Activated naive CD4-positive, alpha-beta T cell treated with anti-CD3 and anti-CD28 coated beads for 36 hours (primary cell): ENCODE data around the gene STEAP3. TPM values are rescaled to one million over a fixed set of nuclear protein-coding genes. Genes with fewer than 3 reads are reported as not detected.

Source experiments
- CTCF ChIA-PET: fragments of 350-600 bp; sonication (Branson Sonifier 250); formaldehyde crosslinking; loops from one replicate; lab custom pipeline; 2021; ENCODE audit warnings: antibody characterized with exemption; lab: Charles Lee
- DNase-seq: peaks from one replicate; pipeline ENCODE4 v3.0.0-alpha.2; 2020
- H3K27ac Mint-ChIP-seq: one replicate; pipeline ENCODE4 v1.8.0; 2021; ENCODE audit warnings: mild to moderate bottlenecking, mixed read lengths
- H3K27me3 Mint-ChIP-seq: one replicate; pipeline ENCODE4 v1.8.0; 2021; ENCODE audit warnings: low read depth, mixed read lengths
- H3K36me3 Mint-ChIP-seq: one replicate; pipeline ENCODE4 v1.8.0; 2021; ENCODE audit warnings: low read depth, mixed read lengths
- H3K4me1 Mint-ChIP-seq: one replicate; pipeline ENCODE4 v1.8.0; 2021; ENCODE audit warnings: low read depth, mixed read lengths
- H3K4me3 Mint-ChIP-seq: one replicate; pipeline ENCODE4 v1.8.0; 2021; ENCODE audit warnings: mild to moderate bottlenecking, moderate library complexity, mixed read lengths
- H3K9me3 Mint-ChIP-seq: one replicate; pipeline ENCODE4 v1.8.0; 2021; ENCODE audit warnings: mixed read lengths
- intact Hi-C: fragments of 100-400 bp; cut with micrococcal nuclease; formaldehyde crosslinking; loops from one replicate; pipeline ENCODE4 v1.15.1; 2023
- total RNA-seq, 2 experiments: library from RNA; stranded (reverse); gene quantifications; one replicate each; pipeline ENCODE4 v1.2.3, GENCODE V29; 2021

STEAP3 gene
- total RNA-seq, 2 experiments from 2014 or later: 0.07 TPM

DNA sequence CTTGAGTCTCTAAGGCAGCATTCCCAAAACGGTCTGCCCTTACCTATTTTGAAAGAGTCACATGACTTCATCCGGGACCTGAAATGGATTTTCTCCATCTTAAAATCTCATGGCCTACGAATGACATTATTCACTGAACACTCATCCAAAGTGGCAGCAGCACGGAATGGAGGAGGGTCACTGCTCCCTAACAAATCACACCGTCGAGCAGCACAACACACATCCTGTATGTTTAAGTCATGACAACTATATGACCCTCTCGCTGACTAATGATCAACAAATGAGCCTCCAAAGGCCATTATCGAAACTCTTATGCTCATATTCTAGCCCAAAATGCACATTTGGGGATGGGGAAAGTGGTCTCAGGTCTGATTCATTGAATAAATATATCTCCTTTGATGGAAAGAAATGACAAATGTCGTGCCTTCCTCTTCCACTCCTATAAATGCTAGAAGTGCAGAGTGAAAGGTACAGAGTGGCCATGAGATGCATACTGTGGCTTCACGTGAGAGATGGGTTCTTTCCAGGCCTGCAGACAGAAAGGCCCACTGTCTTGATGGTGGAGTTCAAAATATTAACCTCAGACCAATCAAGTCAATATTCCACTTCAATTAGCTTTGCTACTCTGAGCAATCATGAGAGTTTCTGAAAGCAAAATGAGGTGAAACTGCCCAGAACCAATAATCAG, 72.2 kb downstream of the STEAP3 start:
- Mint-ChIP-seq H3K4me1 (peaks cover 3% of the 10 kb centered on the region), H3K9me3 (no peaks in the 10 kb centered on the region), H3K27ac (no peak overlapping the region), H3K36me3 (no peaks in the 10 kb centered on the region), H3K27me3 (no peaks in the 10 kb centered on the region), H3K4me3 (no peak overlapping the region)
- DNase-seq: no peak
- intact Hi-C loops: loop anchor here (10.0 kb wide), 2 partner anchors 61 to 179 kb away; no protein-coding TSS in a partner anchor
- CTCF ChIA-PET: no interaction called here

- DNase-seq: no peak
- CTCF ChIA-PET: no interaction called here
- intact Hi-C loops: no loop called here
- H3K9me3 Mint-ChIP-seq: no peaks in the 10 kb centered on the region
- H3K27me3 Mint-ChIP-seq: no peaks in the 10 kb centered on the region
- no peak overlapping the region for H3K4me3 Mint-ChIP-seq
- H3K4me1 Mint-ChIP-seq: no peaks in the 10 kb centered on the region
- no peak overlapping the region for H3K27ac Mint-ChIP-seq
- H3K36me3 Mint-ChIP-seq: no peaks in the 10 kb centered on the region
Measured at GRCh38 chr2:119301413-119301812, 77.8 kb downstream of the STEAP3 start.

DNA sequence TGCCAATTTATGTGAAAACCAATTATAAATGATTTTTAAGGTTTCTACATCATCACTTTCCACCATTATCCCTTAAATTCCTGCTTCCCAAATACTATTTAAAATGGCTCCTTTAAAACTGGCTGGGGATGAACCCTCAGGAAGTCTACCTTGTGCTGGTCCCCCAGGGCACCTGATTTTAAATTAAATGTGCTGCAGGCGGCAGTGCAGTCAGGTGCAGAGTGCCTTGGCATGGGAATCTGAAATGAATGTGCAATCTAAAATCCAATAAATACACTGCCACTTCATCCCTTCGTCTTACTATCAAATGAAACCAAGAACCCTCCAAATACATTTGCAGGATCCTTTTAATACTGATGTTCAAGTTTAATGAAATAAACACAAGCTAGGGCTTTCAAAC, 81.2 kb downstream of the STEAP3 start:
- Mint-ChIP-seq H3K9me3 (no peaks in the 10 kb centered on the region), H3K27me3 (no peaks in the 10 kb centered on the region), H3K4me3 (no peak overlapping the region), H3K4me1 (no peaks in the 10 kb centered on the region), H3K27ac (no peak overlapping the region), H3K36me3 (no peaks in the 10 kb centered on the region)
- CTCF ChIA-PET: no interaction called here
- DNase-seq: no peak
- intact Hi-C loops: no loop called here

DNA sequence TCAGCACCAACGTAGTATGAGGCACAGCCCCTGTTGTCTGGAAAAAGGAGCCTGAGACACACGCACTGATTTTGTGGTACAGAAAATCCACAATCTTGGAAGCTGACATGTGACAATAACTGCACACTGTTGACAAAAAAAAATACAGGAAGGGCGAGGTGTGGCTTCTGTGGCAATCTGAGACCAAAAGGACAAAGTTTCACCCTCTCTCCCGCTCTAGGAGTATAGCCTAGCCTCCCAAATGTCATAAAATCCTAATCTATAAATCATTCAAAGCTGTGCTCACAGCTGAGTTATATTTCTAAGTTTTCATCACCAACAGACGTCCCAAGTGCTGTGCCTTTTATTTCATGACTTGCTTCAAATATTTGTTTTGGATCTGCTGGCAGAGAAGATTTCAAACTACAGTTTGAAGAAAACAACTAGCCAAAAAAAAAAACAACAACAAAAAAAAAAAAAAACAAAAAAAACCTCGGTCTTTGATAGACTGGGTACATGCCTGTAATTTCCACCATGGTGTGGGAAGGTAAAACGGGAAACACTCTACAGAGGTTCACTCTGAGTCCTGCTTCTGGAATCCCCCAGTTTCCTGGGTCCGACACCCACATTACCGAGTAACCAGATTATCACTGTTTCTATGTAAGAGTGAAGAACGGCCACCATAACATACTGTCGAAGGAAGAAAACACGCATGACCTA, 82.0 kb downstream of the STEAP3 start:
- no peak overlapping the region for H3K27ac Mint-ChIP-seq
- no peaks in the 10 kb centered on the region for H3K9me3 Mint-ChIP-seq
- H3K4me1 Mint-ChIP-seq: no peaks in the 10 kb centered on the region
- intact Hi-C loops: no loop called here
- no peak for DNase-seq
- no peaks in the 10 kb centered on the region for H3K27me3 Mint-ChIP-seq
- CTCF ChIA-PET: interaction anchor here (0.7 kb wide), 2 partner anchors 38 to 105 kb away, joined by 5 read pairs; no protein-coding TSS in a partner anchor
- no peak overlapping the region for H3K4me3 Mint-ChIP-seq
- no peaks in the 10 kb centered on the region for H3K36me3 Mint-ChIP-seq

- no peak for DNase-seq
- CTCF ChIA-PET: no interaction called here
- H3K4me3 Mint-ChIP-seq: no peak overlapping the region
- H3K27me3 Mint-ChIP-seq: no peaks in the 10 kb centered on the region
- peaks cover 4% of the 10 kb centered on the region for H3K36me3 Mint-ChIP-seq
- intact Hi-C loops: no loop called here
- no peak overlapping the region for H3K27ac Mint-ChIP-seq
- no peaks in the 10 kb centered on the region for H3K4me1 Mint-ChIP-seq
- H3K9me3 Mint-ChIP-seq: no peaks in the 10 kb centered on the region
Measured at GRCh38 chr2:119306196-119306590, 82.6 kb downstream of the STEAP3 start.

DNA sequence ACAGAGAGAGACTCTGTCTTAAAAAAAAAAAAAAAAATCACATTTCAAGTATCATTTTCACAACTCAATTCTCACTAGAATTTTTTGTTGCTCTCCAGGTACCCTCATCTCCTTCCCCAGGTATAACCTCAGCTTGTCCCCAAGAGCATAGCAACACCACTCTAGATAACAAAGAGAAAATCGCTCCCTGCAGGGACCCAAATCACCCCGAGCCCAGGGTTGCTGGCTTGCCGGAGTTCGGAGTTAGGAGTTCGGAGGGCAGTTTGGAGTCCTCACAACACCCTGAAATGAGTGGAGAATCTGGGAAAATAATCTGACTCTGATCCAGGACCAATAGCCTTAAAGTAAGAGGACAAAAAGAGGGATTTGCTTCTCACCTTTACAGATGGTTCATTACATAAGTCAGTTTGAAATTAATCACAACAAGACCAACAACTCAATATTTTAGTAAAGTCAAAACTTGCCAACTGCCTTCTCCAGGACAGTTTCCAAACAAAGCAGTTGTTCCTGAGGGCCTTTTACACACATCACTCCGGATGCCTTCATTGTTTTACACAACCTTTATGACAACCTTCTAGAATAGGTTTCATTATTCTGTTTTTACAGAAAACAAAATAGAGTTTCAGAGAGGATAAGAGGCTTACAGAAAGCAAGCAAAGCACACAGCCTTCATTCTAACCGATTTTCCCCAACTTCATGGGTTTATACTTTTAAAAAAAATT, 83.9 kb downstream of the STEAP3 start:
- Mint-ChIP-seq H3K27me3 (no peaks in the 10 kb centered on the region), H3K9me3 (no peaks in the 10 kb centered on the region), H3K27ac (no peak overlapping the region), H3K4me1 (no peaks in the 10 kb centered on the region), H3K4me3 (no peak overlapping the region), H3K36me3 (peaks cover 4% of the 10 kb centered on the region)
- intact Hi-C loops: no loop called here
- CTCF ChIA-PET: interaction anchor here (0.6 kb wide), 1 partner anchor 427 kb away, joined by 3 read pairs; no protein-coding TSS in a partner anchor
- DNase-seq: no peak

- no peak for DNase-seq
- CTCF ChIA-PET: interaction anchor here (0.6 kb wide), 1 partner anchor 171 kb away, joined by 3 read pairs; no protein-coding TSS in a partner anchor
- Mint-ChIP-seq H3K9me3 (no peaks in the 10 kb centered on the region), H3K36me3 (peaks cover 4% of the 10 kb centered on the region), H3K27ac (no peak overlapping the region), H3K4me3 (no peak overlapping the region), H3K4me1 (no peaks in the 10 kb centered on the region), H3K27me3 (no peaks in the 10 kb centered on the region)
- intact Hi-C loops: no loop called here
Measured at GRCh38 chr2:119308793-119309330, 85.2 kb downstream of the STEAP3 start.

DNA sequence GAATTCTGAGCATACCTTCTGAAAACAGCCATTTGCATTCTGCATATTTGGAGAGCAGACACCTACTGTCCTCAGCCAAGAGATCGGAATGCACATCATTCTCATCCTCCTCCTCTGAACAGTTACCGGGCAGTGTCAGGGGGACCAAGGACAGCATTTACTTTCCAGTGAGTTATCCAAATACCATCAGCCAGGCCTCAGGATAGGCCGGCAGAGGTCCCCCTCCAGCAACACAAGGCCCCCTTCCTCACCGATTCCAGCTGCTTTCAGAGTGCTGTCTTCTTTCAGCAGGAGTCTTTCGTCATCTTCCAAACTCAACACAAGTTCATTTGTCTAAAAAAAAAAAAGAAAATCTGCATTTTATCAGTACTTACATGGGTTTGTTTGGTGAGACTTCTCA, 87.7 kb downstream of the STEAP3 start:
- Mint-ChIP-seq H3K27ac (no peak overlapping the region), H3K4me1 (no peaks in the 10 kb centered on the region), H3K36me3 (peaks cover 7% of the 10 kb centered on the region), H3K27me3 (no peaks in the 10 kb centered on the region), H3K9me3 (no peaks in the 10 kb centered on the region), H3K4me3 (no peak overlapping the region)
- CTCF ChIA-PET: interaction anchor here (0.7 to 1.5 kb wide), 2 partner anchors 9 to 430 kb away, joined by 3 read pairs; no protein-coding TSS in a partner anchor
- DNase-seq: no peak
- intact Hi-C loops: no loop called here

GRCh38 chr2:119311831-119312230, 88.2 kb downstream of the STEAP3 start:
- H3K27ac Mint-ChIP-seq: no peak overlapping the region
- no peaks in the 10 kb centered on the region for H3K4me1 Mint-ChIP-seq
- intact Hi-C loops: no loop called here
- H3K4me3 Mint-ChIP-seq: no peak overlapping the region
- DNase-seq: no peak
- CTCF ChIA-PET: interaction anchor here (0.7 to 1.5 kb wide), 2 partner anchors 10 to 430 kb away, joined by 3 read pairs; no protein-coding TSS in a partner anchor
- no peaks in the 10 kb centered on the region for H3K9me3 Mint-ChIP-seq
- H3K36me3 Mint-ChIP-seq: peaks cover 7% of the 10 kb centered on the region
- no peaks in the 10 kb centered on the region for H3K27me3 Mint-ChIP-seq

Other genes with a start within 250 kb of the STEAP3 start
- not detected for gene C1QL2, start 65.1 kb upstream of the STEAP3 start, total RNA-seq
- gene C2orf76, start 143.0 kb downstream of the STEAP3 start, total RNA-seq: 10 to 100 TPM in 1 of 2 experiments, 1 to 10 TPM in 1; 9.5 to 11.1 TPM
- gene DBI, start 143.1 kb downstream of the STEAP3 start, total RNA-seq: 100 to 1,000 TPM; 133 to 134 TPM
- gene TMEM37, start 208.0 kb downstream of the STEAP3 start, total RNA-seq: not detected